Measurements from ENCODE around the gene LMNA.
A peak's percentile ranks its signal among the peaks of the same experiment; 100 is the strongest.
"Not testable (repeated sequence)": the region's sequence is repeated elsewhere in the genome, so short reads cannot be mapped to it uniquely, and the experiment has no call there.

Gene LMNA

DNA sequence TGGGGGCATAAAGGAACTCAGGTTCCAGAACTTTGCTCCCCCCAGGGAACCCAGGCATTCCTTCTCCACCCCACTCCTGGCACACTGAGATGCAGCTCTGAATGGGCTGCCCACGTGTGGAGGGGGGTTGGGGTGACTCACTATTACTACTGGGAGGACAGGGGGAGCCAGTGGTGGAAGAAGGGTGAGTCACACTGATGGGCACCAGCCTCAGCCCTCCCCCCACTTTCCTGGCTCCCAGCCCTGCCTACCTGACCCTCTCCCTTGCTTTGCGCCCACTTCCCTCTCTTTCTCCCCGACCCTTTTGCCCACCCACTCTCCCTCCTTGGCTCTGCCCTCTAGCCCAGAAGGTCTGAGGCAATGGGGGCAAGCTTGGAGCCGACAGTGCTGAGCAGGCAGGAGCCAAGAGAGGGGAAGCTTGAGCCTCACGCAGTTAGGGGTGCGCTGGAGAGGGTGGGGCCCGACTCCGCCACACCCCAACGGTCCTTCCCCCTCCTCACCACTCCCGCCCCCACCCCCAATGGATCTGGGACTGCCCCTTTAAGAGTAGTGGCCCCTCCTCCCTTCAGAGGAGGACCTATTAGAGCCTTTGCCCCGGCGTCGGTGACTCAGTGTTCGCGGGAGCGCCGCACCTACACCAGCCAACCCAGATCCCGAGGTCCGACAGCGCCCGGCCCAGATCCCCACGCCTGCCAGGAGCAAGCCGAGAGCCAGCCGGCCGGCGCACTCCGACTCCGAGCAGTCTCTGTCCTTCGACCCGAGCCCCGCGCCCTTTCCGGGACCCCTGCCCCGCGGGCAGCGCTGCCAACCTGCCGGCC is at the start of gene LMNA:
TSS of gene LMNA (plus strand) at position 611 of the 818 bp plus-strand sequence. CDS start 208 bp downstream, outside the sequence.
- H3K4me3 ChIP-seq (ENCODE audit: control insufficient read depth, low read depth, low read length), result peak within 1 kb of the TSS; percentile 93
- TF ChIP-seq CTCF (IDR thresholded peaks at IDR 0.05; ENCODE audit: control insufficient read depth, insufficient read depth, low read depth, low read length, missing control alignments), result no peak
- DNase-seq (ENCODE audit: low read depth), result peak; percentile 93

DNA sequence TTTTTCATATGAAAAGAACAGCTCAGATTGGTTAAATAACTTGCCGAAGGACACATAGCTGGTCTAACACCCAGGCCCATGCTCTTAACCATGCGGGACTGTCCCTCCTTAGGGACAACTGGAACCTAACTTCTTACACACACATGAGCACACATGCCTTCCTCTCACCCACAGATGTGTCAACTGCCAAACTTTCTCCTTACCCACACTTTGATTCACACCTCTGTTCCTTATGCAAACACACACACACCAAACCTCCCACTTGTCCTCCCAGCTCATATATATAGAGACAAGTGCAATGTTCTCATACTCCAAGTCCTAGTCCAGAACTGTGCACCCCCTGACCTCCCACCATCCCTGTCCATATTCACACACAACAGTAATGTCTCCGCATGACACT is 49.3 kb upstream of the LMNA start:
- no peak for TF ChIP-seq CTCF (IDR thresholded peaks at IDR 0.05; ENCODE audit: control insufficient read depth, insufficient read depth, low read depth, low read length, missing control alignments)
- H3K4me3 ChIP-seq (ENCODE audit: control insufficient read depth, low read depth, low read length), result no peak overlapping the region
- DNase-seq (ENCODE audit: low read depth), result no peak

DNA sequence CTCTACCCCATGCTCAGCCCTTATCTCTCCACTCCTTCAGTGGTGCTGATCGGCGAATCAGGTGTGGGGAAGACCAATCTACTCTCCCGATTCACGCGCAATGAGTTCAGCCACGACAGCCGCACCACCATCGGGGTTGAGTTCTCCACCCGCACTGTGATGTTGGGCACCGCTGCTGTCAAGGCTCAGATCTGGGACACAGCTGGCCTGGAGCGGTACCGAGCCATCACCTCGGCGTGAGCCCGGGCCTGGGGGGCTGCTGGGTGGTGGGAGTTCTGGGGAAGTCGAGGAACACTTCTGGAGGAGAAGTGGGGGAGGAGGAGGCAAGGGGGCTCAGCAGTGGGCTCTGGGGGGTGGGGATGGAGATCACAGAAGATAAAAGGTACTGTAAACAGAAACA is 48.6 kb upstream of the LMNA start:
- no peak overlapping the region for H3K4me3 ChIP-seq (ENCODE audit: control insufficient read depth, low read depth, low read length)
- TF ChIP-seq CTCF (IDR thresholded peaks at IDR 0.05; ENCODE audit: control insufficient read depth, insufficient read depth, low read depth, low read length, missing control alignments), result no peak
- no peak for DNase-seq (ENCODE audit: low read depth)

- DNase-seq (ENCODE audit: low read depth), result no peak
- no peak overlapping the region for H3K4me3 ChIP-seq (ENCODE audit: control insufficient read depth, low read depth, low read length)
- no peak for TF ChIP-seq CTCF (IDR thresholded peaks at IDR 0.05; ENCODE audit: control insufficient read depth, insufficient read depth, low read depth, low read length, missing control alignments)
Observed at GRCh38 chr1:156067262-156067661, 47.2 kb upstream of the LMNA start.

- TF ChIP-seq CTCF (IDR thresholded peaks at IDR 0.05; ENCODE audit: control insufficient read depth, insufficient read depth, low read depth, low read length, missing control alignments), result no peak
- DNase-seq (ENCODE audit: low read depth), result no peak
- H3K4me3 ChIP-seq (ENCODE audit: control insufficient read depth, low read depth, low read length), result no peak overlapping the region
Observed at GRCh38 chr1:156069490-156070455, 44.7 kb upstream of the LMNA start.

DNA sequence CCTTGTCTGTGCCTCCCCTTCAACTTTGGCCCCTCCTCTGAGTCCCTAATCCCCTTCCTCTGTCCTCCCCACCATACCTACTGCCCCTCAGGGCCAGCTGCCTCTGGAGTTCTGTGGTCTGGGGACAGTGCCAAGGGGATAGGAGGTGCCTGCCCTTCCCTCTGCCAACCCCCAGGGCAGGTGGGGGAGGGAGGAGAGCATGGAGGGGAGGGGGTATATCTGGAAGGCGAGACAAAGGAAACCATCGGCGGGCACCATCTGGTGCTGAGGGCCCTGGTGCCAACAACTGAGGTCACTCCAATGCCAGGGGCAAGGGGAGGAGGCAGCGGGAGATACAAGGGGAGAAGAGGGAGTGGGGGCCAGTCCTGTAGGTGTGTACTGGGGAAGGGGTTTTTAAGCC is 44.0 kb upstream of the LMNA start:
- no peak for DNase-seq (ENCODE audit: low read depth)
- H3K4me3 ChIP-seq (ENCODE audit: control insufficient read depth, low read depth, low read length), result no peak overlapping the region
- no peak for TF ChIP-seq CTCF (IDR thresholded peaks at IDR 0.05; ENCODE audit: control insufficient read depth, insufficient read depth, low read depth, low read length, missing control alignments)

- DNase-seq (ENCODE audit: low read depth); H3K4me3 ChIP-seq (ENCODE audit: control insufficient read depth, low read depth, low read length): not testable (repeated sequence)
Observed at GRCh38 chr1:156071332-156071816, 43.1 kb upstream of the LMNA start.

Data from AG09309 (cell line).